ENCODE data around the gene HCFC1.

HCFC1 gene

GRCh38 chrX:153974003-153974725, 2.5 kb upstream of the HCFC1 start:
- DNase-seq, result no peak
- peaks cover 25% of the 10 kb centered on the region for H3K36me3 Mint-ChIP-seq (ENCODE audit: insufficient read depth)
- H3K27me3 Mint-ChIP-seq, result no peaks in the 10 kb centered on the region
- peak overlapping the region; percentile 80 to 82 for H3K4me3 Mint-ChIP-seq
- H3K4me1 Mint-ChIP-seq (ENCODE audit: low read depth in 2 of 2), result peaks cover 11% of the 10 kb centered on the region in 2 donors
- peak overlapping the region; percentile 80 to 90 for H3K27ac Mint-ChIP-seq
- no peak for ATAC-seq (replicated peaks)
- H3K9me3 Mint-ChIP-seq, result no peaks in the 10 kb centered on the region

- Mint-ChIP-seq H3K9me3 (no peaks in the 10 kb centered on the region), H3K4me1 (ENCODE audit: low read depth in 2 of 2) (peaks cover 12 to 13% of the 10 kb centered on the region in 2 donors), H3K27me3 (no peaks in the 10 kb centered on the region), H3K27ac (peak overlapping the region; percentile 88 to 99), H3K36me3 (ENCODE audit: insufficient read depth) (peaks cover 25% of the 10 kb centered on the region), H3K4me3 (peak overlapping the region; percentile 80 to 82)
- no peak for DNase-seq
- ATAC-seq (replicated peaks), result no peak
These were observed 1.7 kb upstream of the HCFC1 start for GRCh38 chrX:153973127-153974002.

GRCh38 chrX:153972368-153973126, 929 bp upstream of the HCFC1 start, which contains the start of gene TMEM187:
TMEM187 (plus strand) TSS chrX:153972754; CDS start chrX:153982063, 9,309 bp downstream.
- DNase-seq, result peak; percentile 79 to 84 (median 81)
- ATAC-seq (replicated peaks), result peak; percentile 52
- Mint-ChIP-seq H3K4me3 (peak within 1 kb of the TSS; percentile 94 to 96), H3K27ac (peak within 1 kb of the TSS; percentile 96 to 99), H3K27me3 (no peaks in the 10 kb centered on the region), H3K9me3 (no peaks in the 10 kb centered on the region), H3K4me1 (ENCODE audit: low read depth in 2 of 2) (peaks cover 19 to 21% of the 10 kb centered on the region in 2 donors), H3K36me3 (ENCODE audit: insufficient read depth) (peaks cover 28% of the 10 kb centered on the region)

GRCh38 chrX:153971124-153971449, 531 bp downstream of the HCFC1 start:
- Mint-ChIP-seq H3K36me3 (ENCODE audit: insufficient read depth) (peaks cover 35% of the 10 kb centered on the region), H3K27me3 (no peaks in the 10 kb centered on the region), H3K9me3 (no peaks in the 10 kb centered on the region), H3K27ac (peak overlapping the region; percentile 96 to 99), H3K4me1 (ENCODE audit: low read depth in 2 of 2) (peaks cover 27 to 33% of the 10 kb centered on the region in 2 donors), H3K4me3 (peak overlapping the region; percentile 94 to 96)
- ATAC-seq (replicated peaks), result peak; percentile 46
- DNase-seq, result peak; percentile 77 to 81 (median 80)

- peak overlapping the region; percentile 94 to 96 for H3K4me3 Mint-ChIP-seq
- peaks cover 36% of the 10 kb centered on the region for H3K36me3 Mint-ChIP-seq (ENCODE audit: insufficient read depth)
- H3K27ac Mint-ChIP-seq, result peak overlapping the region; percentile 96 to 99
- DNase-seq, result no peak
- peak; percentile 12 for ATAC-seq (replicated peaks)
- no peaks in the 10 kb centered on the region for H3K27me3 Mint-ChIP-seq
- H3K9me3 Mint-ChIP-seq, result no peaks in the 10 kb centered on the region
- peaks cover 27 to 36% of the 10 kb centered on the region in 2 donors for H3K4me1 Mint-ChIP-seq (ENCODE audit: low read depth in 2 of 2)
These were observed 1.1 kb downstream of the HCFC1 start for GRCh38 chrX:153970357-153971123.

GRCh38 chrX:153969904-153970356, 1.7 kb downstream of the HCFC1 start:
- Mint-ChIP-seq H3K4me1 (ENCODE audit: low read depth in 2 of 2) (peaks cover 27 to 41% of the 10 kb centered on the region in 2 donors), H3K4me3 (peak overlapping the region; percentile 94 to 96), H3K27ac (peak overlapping the region; percentile 88 to 99), H3K36me3 (ENCODE audit: insufficient read depth) (peaks cover 36% of the 10 kb centered on the region), H3K9me3 (no peaks in the 10 kb centered on the region), H3K27me3 (no peaks in the 10 kb centered on the region)
- DNase-seq (no peak), ATAC-seq (replicated peaks) (no peak)

- ATAC-seq (replicated peaks), result no peak
- H3K36me3 Mint-ChIP-seq (ENCODE audit: insufficient read depth), result peaks cover 34% of the 10 kb centered on the region
- no peaks in the 10 kb centered on the region for H3K27me3 Mint-ChIP-seq
- peak overlapping the region; percentile 94 to 96 for H3K4me3 Mint-ChIP-seq
- peak overlapping the region; percentile 88 to 99 for H3K27ac Mint-ChIP-seq
- DNase-seq, result no peak
- H3K9me3 Mint-ChIP-seq, result no peaks in the 10 kb centered on the region
- peaks cover 24 to 39% of the 10 kb centered on the region in 2 donors for H3K4me1 Mint-ChIP-seq (ENCODE audit: low read depth in 2 of 2)
These were observed 2.3 kb downstream of the HCFC1 start for GRCh38 chrX:153969125-153969903.

GRCh38 chrX:153968754-153969124, 2.9 kb downstream of the HCFC1 start:
- Mint-ChIP-seq H3K27ac (peak overlapping the region; percentile 88 to 99), H3K4me1 (ENCODE audit: low read depth in 2 of 2) (peaks cover 20 to 36% of the 10 kb centered on the region in 2 donors), H3K36me3 (ENCODE audit: insufficient read depth) (peaks cover 32% of the 10 kb centered on the region), H3K27me3 (no peaks in the 10 kb centered on the region), H3K9me3 (no peaks in the 10 kb centered on the region), H3K4me3 (peak overlapping the region; percentile 94 to 96)
- peak in 1 of 3 experiments; percentile 18 for DNase-seq
- no peak for ATAC-seq (replicated peaks)

GRCh38 chrX:153968255-153968654, 3.4 kb downstream of the HCFC1 start:
- H3K36me3 Mint-ChIP-seq (ENCODE audit: insufficient read depth), result peaks cover 32% of the 10 kb centered on the region
- no peaks in the 10 kb centered on the region for H3K9me3 Mint-ChIP-seq
- peak overlapping the region; percentile 88 to 99 for H3K27ac Mint-ChIP-seq
- ATAC-seq (replicated peaks) (no peak), DNase-seq (no peak)
- peak overlapping the region; percentile 94 to 96 for H3K4me3 Mint-ChIP-seq
- peaks cover 20 to 36% of the 10 kb centered on the region in 2 donors for H3K4me1 Mint-ChIP-seq (ENCODE audit: low read depth in 2 of 2)
- no peaks in the 10 kb centered on the region for H3K27me3 Mint-ChIP-seq

GRCh38 chrX:153967536-153968224, 3.9 kb downstream of the HCFC1 start:
- Mint-ChIP-seq H3K27ac (peak overlapping the region; percentile 88 to 99), H3K4me3 (peak overlapping the region; percentile 94 to 96), H3K36me3 (ENCODE audit: insufficient read depth) (peaks cover 34% of the 10 kb centered on the region), H3K4me1 (ENCODE audit: low read depth in 2 of 2) (peaks cover 20 to 36% of the 10 kb centered on the region in 2 donors), H3K27me3 (no peaks in the 10 kb centered on the region), H3K9me3 (no peaks in the 10 kb centered on the region)
- ATAC-seq (replicated peaks), result no peak
- DNase-seq, result no peak

GRCh38 chrX:153966841-153967535, 4.6 kb downstream of the HCFC1 start:
- DNase-seq (peak in 1 of 3 experiments; percentile 22), ATAC-seq (replicated peaks) (peak; percentile 19)
- Mint-ChIP-seq H3K4me3 (peak overlapping the region; percentile 94 to 96), H3K36me3 (ENCODE audit: insufficient read depth) (peaks cover 37% of the 10 kb centered on the region), H3K9me3 (no peaks in the 10 kb centered on the region), H3K4me1 (ENCODE audit: low read depth in 2 of 2) (peaks cover 20 to 36% of the 10 kb centered on the region in 2 donors), H3K27ac (peak overlapping the region; percentile 88 to 99), H3K27me3 (no peaks in the 10 kb centered on the region)

Data from effector memory CD8-positive, alpha-beta T cell (primary cell).